Common myeloid progenitor, CD34-positive (primary cell): ENCODE measurements around the gene TMEM181.
A peak's percentile ranks its signal among the peaks of the same experiment; 100 is the strongest.
"Not testable (repeated sequence)": the region's sequence is repeated elsewhere in the genome, so short reads cannot be mapped to it uniquely, and the experiment has no call there.

ENCODE experiments used
- CTCF ChIA-PET: fragments of 350-600 bp; sonication (Branson Sonifier 250); formaldehyde crosslinking; loops from one replicate; lab custom pipeline; 2021; ENCODE audit warnings: antibody characterized with exemption; lab: Charles Lee
- POLR2A ChIA-PET: fragments of 350-600 bp; sonication (Branson Sonifier 250); formaldehyde crosslinking; loops from one replicate; lab custom pipeline; 2021; ENCODE audit warnings: antibody characterized with exemption; lab: Charles Lee
- DNase-seq, 3 donors: peaks; one replicate each; pipeline versions ENCODE4 v3.0.0 to v3.0.0-alpha.2; 2013
- H3K27ac ChIP-seq, 2 experiments: 1 replicate in 1 of 2; 2 replicates in 1 of 2; pipeline ENCODE4 v1.7.0; 2013; ENCODE audit warnings: inconsistent platforms in 2 of 2, low read length in 2 of 2, mild to moderate bottlenecking in 2 of 2, low read depth in 1 of 2, moderate library complexity in 1 of 2; ENCODE audit not compliant: severe bottlenecking in 2 of 2, insufficient read depth in 1 of 2, poor library complexity in 1 of 2
- H3K27me3 ChIP-seq, 5 experiments: replicated peaks in 2 of 5; 1 replicate in 3 of 5; 2 replicates in 2 of 5; pipeline versions ENCODE4 v1.6.1 to v1.7.0; 2013; ENCODE audit warnings: low read length in 4 of 5, mild to moderate bottlenecking in 2 of 5, moderate library complexity in 2 of 5, inconsistent platforms in 1 of 5; ENCODE audit not compliant: insufficient read depth in 5 of 5, control insufficient read depth in 4 of 5
- H3K36me3 ChIP-seq, 4 experiments: 1 replicate in 2 of 4; 2 replicates in 2 of 4; pipeline versions ENCODE4 v1.6.1 to v1.7.0; 2013; ENCODE audit warnings: low read length in 3 of 4, control low read depth in 1 of 4, mild to moderate bottlenecking in 1 of 4; ENCODE audit not compliant: control insufficient read depth in 4 of 4, insufficient read depth in 4 of 4
- H3K4me1 ChIP-seq, 4 experiments: 1 replicate in 3 of 4; 2 replicates in 1 of 4; pipeline versions ENCODE4 v1.6.1 to v1.7.1; 2013; ENCODE audit warnings: low read length in 3 of 4, mild to moderate bottlenecking in 3 of 4, control low read depth in 1 of 4, inconsistent platforms in 1 of 4, moderate library complexity in 1 of 4; ENCODE audit not compliant: control insufficient read depth in 4 of 4, insufficient read depth in 4 of 4; ENCODE audit errors: control extremely low read depth in 1 of 4
- H3K4me3 ChIP-seq, 7 experiments: 1 replicate in 4 of 7; 2 replicates in 3 of 7; pipeline versions ENCODE4 v1.5.1 to v1.7.0; 2013; ENCODE audit warnings: mild to moderate bottlenecking in 7 of 7, low read length in 6 of 7, moderate library complexity in 6 of 7, inconsistent platforms in 2 of 7, low read depth in 2 of 7, control low read depth in 1 of 7; ENCODE audit not compliant: insufficient read depth in 4 of 7, control insufficient read depth in 1 of 7; ENCODE audit errors: extremely low read depth in 1 of 7
- H3K9me3 ChIP-seq, 5 experiments: 1 replicate in 4 of 5; 2 replicates in 1 of 5; pipeline versions ENCODE4 v1.6.1 to v1.7.1; 2013; ENCODE audit warnings: low read length in 4 of 5, mild to moderate bottlenecking in 2 of 5, inconsistent platforms in 1 of 5, low read depth in 1 of 5, moderate library complexity in 1 of 5; ENCODE audit not compliant: control insufficient read depth in 4 of 5, insufficient read depth in 2 of 5; ENCODE audit errors: control extremely low read depth in 1 of 5
- WGBS: methylation state at CpG from one replicate; pipeline ENCODE4 v1.1.5; 2013; ENCODE audit not compliant: insufficient coverage; 5-methylcytosine and 5-hydroxymethylcytosine counted together

Gene TMEM181

GRCh38 chr6:158629367-158630221 is 69.7 kb downstream of the TMEM181 start:
- 92% methylated on average over 19 of the region's 20 CpGs for WGBS
- H3K4me3 ChIP-seq, result no peak overlapping the region
- ChIA-PET CTCF (interaction anchor here (1.2 to 2.3 kb wide), 6 partner anchors 14 to 76 kb away, joined by 3 to 12 read pairs (median 4); partner anchors contain the start of genes DYNLT1 and SYTL3), POLR2A (no interaction called here)
- DNase-seq, result no peak
- no peaks in the 10 kb centered on the region for H3K27me3 ChIP-seq
- peaks cover 0 to 7% (median 0%) of the 10 kb centered on the region in 4 experiments for H3K4me1 ChIP-seq
- no peaks in the 10 kb centered on the region for H3K9me3 ChIP-seq
- peaks cover 12 to 83% (median 65%) of the 10 kb centered on the region in 4 experiments for H3K36me3 ChIP-seq
- H3K27ac ChIP-seq, result no peak overlapping the region

- ChIA-PET CTCF (interaction anchor here (0.7 to 2.3 kb wide), 5 partner anchors 13 to 60 kb away, joined by 3 to 12 read pairs (median 4); partner anchors contain the start of gene DYNLT1), POLR2A (no interaction called here)
- H3K27ac ChIP-seq, result no peak overlapping the region
- no peaks in the 10 kb centered on the region for H3K9me3 ChIP-seq
- no peak overlapping the region for H3K4me3 ChIP-seq
- 91% methylated on average over 18 of the region's 19 CpGs for WGBS
- H3K27me3 ChIP-seq, result no peaks in the 10 kb centered on the region
- H3K36me3 ChIP-seq, result peaks cover 12 to 78% (median 60%) of the 10 kb centered on the region in 4 experiments
- H3K4me1 ChIP-seq, result peaks cover 0 to 11% (median 0%) of the 10 kb centered on the region in 4 experiments
- DNase-seq, result no peak
Observed at GRCh38 chr6:158630938-158631616, 71.2 kb downstream of the TMEM181 start.

- H3K27me3 ChIP-seq, result no peaks in the 10 kb centered on the region
- H3K4me3 ChIP-seq, result no peak overlapping the region
- ChIA-PET POLR2A (no interaction called here), CTCF (interaction anchor here (0.7 to 2.3 kb wide), 6 partner anchors 10 to 60 kb away, joined by 3 to 12 read pairs (median 4); partner anchors contain the start of gene DYNLT1)
- peaks cover 10 to 75% (median 57%) of the 10 kb centered on the region in 4 experiments for H3K36me3 ChIP-seq
- H3K4me1 ChIP-seq, result peaks cover 0 to 11% (median 0%) of the 10 kb centered on the region in 4 experiments
- peak overlapping the region in 1 of 2 experiments; percentile 52 for H3K27ac ChIP-seq
- 70% methylated on average over 15 of the region's 19 CpGs for WGBS
- no peaks in the 10 kb centered on the region for H3K9me3 ChIP-seq
- peak in 2 of 3 donors; percentile 39 to 45 for DNase-seq
Observed at GRCh38 chr6:158631678-158632537, 72.0 kb downstream of the TMEM181 start.

GRCh38 chr6:158632538-158633119 is 72.7 kb downstream of the TMEM181 start:
- H3K36me3 ChIP-seq, result peaks cover 13 to 75% (median 55%) of the 10 kb centered on the region in 4 experiments
- H3K4me1 ChIP-seq, result peaks cover 0 to 11% (median 0%) of the 10 kb centered on the region in 4 experiments
- POLR2A ChIA-PET, H3K9me3 ChIP-seq, H3K27me3 ChIP-seq, DNase-seq, H3K4me3 ChIP-seq: not testable (repeated sequence)
- CTCF ChIA-PET, result interaction anchor here (0.8 to 1.3 kb wide), 3 partner anchors 9 to 59 kb away, joined by 3 to 5 read pairs (median 4); no protein-coding TSS in a partner anchor
- 100% methylated on average over 1 of the region's 3 CpGs for WGBS
- H3K27ac ChIP-seq, result peak overlapping the region in 1 of 2 experiments; percentile 52

- ChIA-PET POLR2A (no interaction called here), CTCF (interaction anchor here (0.8 to 1.3 kb wide), 3 partner anchors 9 to 58 kb away, joined by 3 to 5 read pairs (median 4); no protein-coding TSS in a partner anchor)
- Histone ChIP-seq H3K9me3 (no peaks in the 10 kb centered on the region), H3K36me3 (peaks cover 14 to 72% (median 51%) of the 10 kb centered on the region in 4 experiments), H3K27me3 (no peaks in the 10 kb centered on the region), H3K4me1 (peaks cover 0 to 11% (median 0%) of the 10 kb centered on the region in 4 experiments), H3K4me3 (no peak overlapping the region), H3K27ac (no peak overlapping the region)
- no peak for DNase-seq
- 97% methylated on average over 10 of the region's 11 CpGs for WGBS
Observed at GRCh38 chr6:158633127-158633526, 73.2 kb downstream of the TMEM181 start.
